K562 (cell line): Measurements from ENCODE around the gene NUCKS1. TPM values are rescaled to one million over a fixed set of nuclear protein-coding genes. Genes with fewer than 3 reads are reported as not detected.

ENCODE experiments used
- FOXA1 ChIP-seq: fragments of 450-650 bp; IDR thresholded peaks from 2 replicates; pipeline ENCODE4 v1.6.1; 2016; ENCODE audit warnings: mild to moderate bottlenecking, borderline replicate concordance
- FOXA3 ChIP-seq, 2 experiments: fragments of 450-650 bp in 1 of 2; sonication (generic) in 1 of 2; formaldehyde crosslinking; IDR thresholded peaks in 1 of 2; conservative IDR thresholded peaks in 1 of 2; 2 replicates each; pipeline versions ENCODE4 v1.4.0 to v1.8.0; 2020 to 2022; ENCODE audit warnings: mild to moderate bottlenecking in 2 of 2, missing genetic modification reagents in 1 of 2
- JUND ChIP-seq, 2 experiments: IDR thresholded peaks; 2 replicates in 1 of 2; 3 replicates in 1 of 2; pipeline ENCODE4 v1.6.1; 2011; ENCODE audit warnings: borderline replicate concordance in 2 of 2, low read depth in 2 of 2, low read length in 2 of 2, improper control_type of control experiment in 1 of 2, missing biosample characterization in 1 of 2, missing genetic modification characterization in 1 of 2, missing genetic modification reagents in 1 of 2
- KLF1 ChIP-seq: fragments of 450-650 bp; IDR thresholded peaks from 2 replicates; pipeline ENCODE4 v1.6.1; 2016; ENCODE audit warnings: missing genetic modification characterization, missing compliant biosample characterization
- MEIS2 ChIP-seq: fragments of 450-650 bp; IDR thresholded peaks from 2 replicates; pipeline ENCODE4 v1.6.1; 2014; ENCODE audit warnings: mild to moderate bottlenecking; ENCODE audit not compliant: partially characterized antibody
- PBX2 ChIP-seq, 2 experiments: IDR thresholded peaks in 1 of 2; conservative IDR thresholded peaks in 1 of 2; 2 replicates each; pipeline ENCODE4 v1.6.1; 2016; ENCODE audit warnings: low read depth in 2 of 2, mild to moderate bottlenecking in 1 of 2, missing compliant biosample characterization in 1 of 2, missing genetic modification characterization in 1 of 2, moderate library complexity in 1 of 2
- RFX5 ChIP-seq: IDR thresholded peaks from 2 replicates; pipeline ENCODE4 v1.6.1; 2011; ENCODE audit warnings: low read depth, mild to moderate bottlenecking, improper control_type of control experiment, low read length
- STAT5B ChIP-seq: fragments of 250-450 bp; sonication (Bioruptor Pico); IDR thresholded peaks from 2 replicates; pipeline ENCODE4 v1.8.0; 2021; ENCODE audit warnings: mild to moderate bottlenecking, inconsistent platforms
- TSC22D4 ChIP-seq: fragments of 450-650 bp; IDR thresholded peaks from 2 replicates; pipeline ENCODE4 v1.6.1; 2016; ENCODE audit warnings: missing genetic modification characterization, missing biosample characterization, control low read depth
- WHSC1 ChIP-seq: IDR thresholded peaks from one replicate; pipeline ENCODE4 v1.6.1; 2012; ENCODE audit warnings: low read length, control low read depth, inconsistent platforms
- ZFX ChIP-seq: sonication (generic); formaldehyde crosslinking; IDR thresholded peaks from 2 replicates; pipeline ENCODE4 v1.8.0; 2022; ENCODE audit warnings: mild to moderate bottlenecking, missing genetic modification reagents, moderate library complexity
- ZNF121 ChIP-seq: sonication (generic); formaldehyde crosslinking; conservative IDR thresholded peaks from 2 replicates; pipeline ENCODE4 v1.8.0; 2022; ENCODE audit warnings: missing genetic modification reagents
- ZNF407 ChIP-seq: fragments of 450-650 bp; IDR thresholded peaks from 2 replicates; pipeline ENCODE4 v1.6.1; 2016; ENCODE audit warnings: low read depth
- polyA plus RNA-seq, 8 experiments: library from polyadenylated mRNA; depleted of rRNA in 4 of 8; stranded (reverse) in 5 of 8; unstranded in 3 of 8; fragments of >200 nt; fragmentation: Nextera tagmentation in 2 of 8; fragmentation: Illumina TruSeq in 1 of 8; extraction: Ambion mirVana in 2 of 8; extraction: Trizol in 1 of 8; gene quantifications; 2 replicates each; pipeline versions ENCODE4 v1.2.1 to v1.2.3, GENCODE V29; 2011 to 2014; ENCODE audit warnings: inconsistent platforms in 1 of 8, missing spikeins in 1 of 8
- total RNA-seq, 7 experiments: library from RNA; depleted of rRNA in 6 of 7; stranded (reverse); fragments of >200 nt in 6 of 7; fragmentation: Illumina TruSeq in 2 of 7; extraction: Trizol in 2 of 7; gene quantifications; 2 replicates each; pipeline versions ENCODE4 v1.2.1 to v1.2.3, GENCODE V29; 2011 to 2021; ENCODE audit warnings: low replicate concordance in 1 of 7

NUCKS1 gene
- total and polyA plus RNA-seq, 9 of the 15 experiments (the other 6 are each of a cell fraction or from before 2014, with no cell fraction given) = 66.7 to 244 (median 149) TPM

GRCh38 chr1:205678286-205679111 is 71.5 kb downstream of the NUCKS1 start (continued):
- TF ChIP-seq PBX2 (CRISPR knock-in tag; IDR thresholded peaks at IDR 0.05; ENCODE audit: low read depth) (no peak), PBX2 (tag; conservative IDR thresholded peaks at IDR 0.05; ENCODE audit: low read depth) (peak; percentile 74), FOXA3 (CRISPR knock-in tag; conservative IDR thresholded peaks at IDR 0.05 in 1 of 2, IDR thresholded peaks at IDR 0.05 in 1 of 2) (peak; percentile 83 to 89; a peak in 3 of 4 replicates), KLF1 (tag) (peak; percentile 64; the same call in 1 of the 2 replicates), TSC22D4 (tag) (no peak), WHSC1 (no peak), MEIS2 (peak; percentile 96), FOXA1 (no peak), JUND (IDR thresholded peaks at IDR 0.05; ENCODE audit: borderline replicate concordance, low read depth, low read length) (peak; percentile 93), JUND (tag; IDR thresholded peaks at IDR 0.05; ENCODE audit: borderline replicate concordance, low read depth, low read length) (peak; percentile 91; the same call in 2 of the 3 replicates), ZNF121 (CRISPR knock-in tag) (no peak), RFX5 (no peak), STAT5B (CRISPR knock-in tag) (no peak), ZFX (CRISPR knock-in tag) (peak; percentile 69; the same call in 1 of the 2 replicates), ZNF407 (0 out of 2 replicates have a peak, but pooled peaks have one; percentile 16)
